ENCODE data around the gene GFPT1.

GFPT1 gene

DNA sequence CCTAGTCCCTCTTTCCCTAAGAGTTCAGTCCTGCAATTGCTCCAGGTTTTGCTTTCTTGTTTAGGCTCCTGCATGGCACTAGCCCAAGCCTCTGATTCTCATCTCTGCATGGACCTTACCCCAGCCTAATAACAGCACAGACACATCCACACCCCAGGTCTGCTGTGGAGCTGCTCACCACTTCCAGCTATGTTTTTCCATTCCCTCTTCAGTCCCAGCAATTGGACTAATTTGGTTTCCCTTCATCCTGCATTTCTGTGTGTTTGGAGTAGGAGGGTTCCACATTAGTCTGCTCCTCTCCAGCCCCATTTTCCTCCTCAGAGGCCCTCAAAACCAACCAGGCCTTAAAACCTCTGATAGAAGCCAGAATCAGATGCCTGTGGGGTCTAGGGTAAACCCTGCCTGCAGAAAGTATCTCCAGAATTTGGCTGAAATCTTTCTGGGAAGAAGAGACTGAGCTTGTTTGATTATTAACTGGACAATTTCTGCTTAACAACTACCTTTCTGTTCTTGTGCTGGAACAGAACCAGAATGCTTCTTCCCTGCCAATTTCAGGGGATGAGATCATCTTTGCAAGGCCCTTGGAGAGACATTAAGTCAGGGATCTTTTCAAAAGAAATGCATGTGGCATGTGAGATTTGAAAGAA is 95.9 kb downstream of the GFPT1 start:
- TF ChIP-seq, protein P1, sequence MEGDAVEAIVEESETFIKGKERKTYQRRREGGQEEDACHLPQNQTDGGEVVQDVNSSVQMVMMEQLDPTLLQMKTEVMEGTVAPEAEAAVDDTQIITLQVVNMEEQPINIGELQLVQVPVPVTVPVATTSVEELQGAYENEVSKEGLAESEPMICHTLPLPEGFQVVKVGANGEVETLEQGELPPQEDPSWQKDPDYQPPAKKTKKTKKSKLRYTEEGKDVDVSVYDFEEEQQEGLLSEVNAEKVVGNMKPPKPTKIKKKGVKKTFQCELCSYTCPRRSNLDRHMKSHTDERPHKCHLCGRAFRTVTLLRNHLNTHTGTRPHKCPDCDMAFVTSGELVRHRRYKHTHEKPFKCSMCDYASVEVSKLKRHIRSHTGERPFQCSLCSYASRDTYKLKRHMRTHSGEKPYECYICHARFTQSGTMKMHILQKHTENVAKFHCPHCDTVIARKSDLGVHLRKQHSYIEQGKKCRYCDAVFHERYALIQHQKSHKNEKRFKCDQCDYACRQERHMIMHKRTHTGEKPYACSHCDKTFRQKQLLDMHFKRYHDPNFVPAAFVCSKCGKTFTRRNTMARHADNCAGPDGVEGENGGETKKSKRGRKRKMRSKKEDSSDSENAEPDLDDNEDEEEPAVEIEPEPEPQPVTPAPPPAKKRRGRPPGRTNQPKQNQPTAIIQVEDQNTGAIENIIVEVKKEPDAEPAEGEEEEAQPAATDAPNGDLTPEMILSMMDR (IDR thresholded peaks at IDR 0.05; ENCODE audit: extremely low read depth, missing control alignments): no peak

DNA sequence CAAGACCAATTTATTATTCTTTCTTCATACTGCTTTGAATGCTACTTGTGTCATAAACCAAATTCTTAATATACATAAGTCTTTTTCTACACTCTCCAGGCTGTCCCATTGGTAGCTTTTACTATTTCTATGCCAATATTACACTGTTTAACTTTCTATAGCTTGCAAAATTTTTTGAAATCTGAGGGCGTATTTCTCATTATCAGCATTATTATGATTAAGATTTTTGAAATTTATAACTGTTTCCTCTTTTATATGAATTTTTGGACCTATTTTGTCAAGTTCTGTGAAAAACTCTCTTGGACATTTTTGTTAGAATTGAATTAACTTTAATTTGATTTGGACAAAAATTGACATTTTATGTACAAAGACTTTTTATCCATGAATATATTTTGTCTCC is 98.6 kb downstream of the GFPT1 start:
- TF ChIP-seq, protein P1 (IDR thresholded peaks at IDR 0.05; ENCODE audit: extremely low read depth, missing control alignments): no peak
- no peak for DNase-seq (ENCODE audit: low spot score)

More for the DNA sequence above, 95.9 kb downstream of the GFPT1 start:
- DNase-seq (ENCODE audit: low spot score): no peak

DNA sequence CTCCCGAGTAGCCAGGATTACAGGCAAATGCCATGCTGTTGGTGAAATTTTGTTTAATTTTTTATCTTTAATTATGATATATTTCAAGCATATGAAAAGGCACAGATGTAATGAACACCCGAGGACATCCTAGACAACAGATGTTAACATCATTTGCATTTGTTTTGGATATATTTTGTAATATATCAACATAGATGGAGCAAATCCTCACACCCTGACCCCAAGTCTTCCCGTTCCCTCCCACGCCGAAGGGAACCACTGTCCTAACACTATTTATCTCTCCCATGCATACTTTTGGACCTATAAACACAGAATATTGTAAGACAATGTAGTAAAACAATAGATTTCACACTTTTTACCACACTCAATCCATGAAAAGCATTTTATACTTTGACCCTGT is 99.5 kb downstream of the GFPT1 start:
- TF ChIP-seq, protein P1 (IDR thresholded peaks at IDR 0.05; ENCODE audit: extremely low read depth, missing control alignments): no peak
- no peak for DNase-seq (ENCODE audit: low spot score)

DNA sequence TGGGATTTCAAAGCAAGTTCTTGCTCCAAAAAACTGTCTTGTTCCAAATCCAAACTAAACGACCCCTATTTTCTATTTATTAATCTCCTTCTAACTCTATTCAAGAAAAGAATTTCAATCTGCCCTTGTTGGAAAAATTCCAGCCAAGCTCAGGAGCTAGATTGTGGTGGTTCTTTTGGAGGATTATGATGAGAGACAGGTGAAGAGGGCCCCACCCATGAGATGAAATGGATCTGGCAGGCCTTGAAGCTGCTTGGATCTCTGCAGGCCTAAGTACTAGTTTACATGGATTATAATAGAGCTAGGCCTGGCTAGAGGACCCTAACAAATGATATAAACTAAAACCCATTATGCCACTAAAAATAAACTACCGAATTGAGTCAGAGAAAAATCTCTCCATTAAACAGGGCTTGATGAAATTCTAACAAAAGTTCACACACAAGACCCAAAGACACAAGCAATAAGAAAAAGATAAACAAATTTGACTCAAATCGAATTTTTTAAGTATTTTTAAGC is 101.6 kb downstream of the GFPT1 start:
- TF ChIP-seq, protein P1 (IDR thresholded peaks at IDR 0.05; ENCODE audit: extremely low read depth, missing control alignments): no peak
- DNase-seq (ENCODE audit: low spot score): no peak

DNA sequence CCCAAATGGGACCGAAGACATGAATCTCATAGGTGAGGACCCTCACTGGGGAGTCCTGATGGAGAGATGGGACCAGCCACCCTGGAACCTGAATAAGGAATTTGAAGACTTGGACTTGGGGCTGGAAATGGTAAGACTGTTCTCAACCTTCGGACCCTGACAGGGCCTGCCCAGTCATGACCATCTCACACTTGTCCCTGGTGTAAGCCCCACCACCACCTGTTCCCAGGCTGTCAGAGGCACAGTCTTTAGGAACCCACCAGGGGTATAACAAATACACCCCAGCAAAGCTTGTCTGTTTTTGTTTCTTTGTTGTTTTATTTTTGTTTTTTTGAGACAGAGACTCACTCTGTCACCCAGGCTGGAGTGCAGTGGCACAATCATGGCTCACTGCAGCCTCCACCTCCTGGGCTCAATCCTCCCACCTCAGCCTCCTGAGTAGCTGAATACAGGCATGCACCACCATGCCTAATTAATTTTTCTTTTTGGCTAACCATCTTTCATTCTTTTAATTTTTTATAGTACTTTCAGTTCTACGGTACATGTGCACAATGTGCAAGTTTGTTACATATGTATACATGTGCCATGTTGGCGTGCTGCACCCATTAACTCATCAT is 106.1 kb downstream of the GFPT1 start:
- DNase-seq (ENCODE audit: low spot score): no peak
- TF ChIP-seq, protein P1 (IDR thresholded peaks at IDR 0.05; ENCODE audit: extremely low read depth, missing control alignments): no peak

DNA sequence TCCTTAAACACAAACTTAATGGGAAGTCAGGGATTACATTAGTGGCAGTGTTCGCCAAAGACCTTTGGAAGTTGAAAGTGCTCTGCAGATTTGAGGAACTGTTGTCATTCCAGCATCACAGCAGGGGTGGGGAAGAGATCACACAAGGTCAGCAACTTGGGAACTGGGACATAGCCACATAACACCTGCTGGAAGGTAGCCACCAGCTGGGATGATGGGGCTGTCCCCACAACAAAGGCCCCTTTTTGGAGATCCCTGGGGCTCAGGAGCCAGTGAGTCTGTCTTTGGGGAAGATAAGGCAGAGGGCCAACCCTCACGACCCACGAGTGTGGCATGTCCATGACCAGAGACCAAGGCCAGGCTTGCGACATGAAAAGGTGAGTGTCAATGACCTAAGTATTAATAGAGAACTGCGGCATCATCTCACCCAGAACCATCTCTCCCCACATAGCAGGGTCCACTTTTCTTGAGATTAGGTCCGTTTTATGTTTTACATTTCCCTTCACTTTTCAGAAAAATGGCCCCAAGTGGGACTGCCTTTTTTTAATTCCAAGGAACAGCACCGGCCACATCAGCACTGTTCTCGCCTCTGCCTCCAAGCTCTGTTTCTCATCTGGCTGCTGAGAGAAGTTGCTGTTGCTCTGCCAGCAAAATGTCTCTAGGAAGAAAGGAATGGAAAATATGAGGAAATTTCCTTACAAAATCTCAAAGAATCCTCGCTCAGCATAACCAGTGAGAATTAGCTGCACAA is 106.9 kb downstream of the GFPT1 start:
- TF ChIP-seq, protein P1 (IDR thresholded peaks at IDR 0.05; ENCODE audit: extremely low read depth, missing control alignments): no peak
- DNase-seq (ENCODE audit: low spot score): no peak

DNA sequence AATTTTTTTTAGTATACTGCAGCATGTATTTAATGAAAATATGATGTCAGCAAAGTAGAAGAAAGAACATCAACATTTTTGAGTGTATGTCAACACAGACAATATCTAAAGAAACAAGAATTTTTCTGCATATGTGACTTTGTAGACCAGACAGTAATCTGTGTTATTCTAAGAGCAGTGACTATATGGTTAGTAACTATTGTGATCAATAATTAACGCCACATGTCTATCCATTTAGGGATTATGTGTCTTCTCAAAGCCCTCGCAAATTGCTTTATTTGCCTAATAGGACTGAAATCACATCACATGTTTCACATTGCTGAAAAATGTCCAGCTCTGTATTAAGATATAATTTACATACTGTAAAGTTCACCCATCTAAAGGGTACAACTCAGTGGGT is 107.8 kb downstream of the GFPT1 start:
- no peak for DNase-seq (ENCODE audit: low spot score)

More for the DNA sequence above, 107.8 kb downstream of the GFPT1 start:
- TF ChIP-seq, protein P1 (IDR thresholded peaks at IDR 0.05; ENCODE audit: extremely low read depth, missing control alignments): no peak

Data from GM20000 (cell line).